ENCODE data around the gene FLCN.

FLCN gene

GRCh38 chr17:17182598-17183136 lies 54.3 kb downstream of the FLCN start:
- TF ChIP-seq CTCF (IDR thresholded peaks at IDR 0.05; ENCODE audit: low read depth, low read length), result no peak
- in situ Hi-C loops (cut with HindIII; ENCODE audit: low sequenced_read_pairs), result no loop called here
- no peak for DNase-seq (ENCODE audit: low read depth, low spot score)
- no peak overlapping the region for H3K4me3 ChIP-seq (ENCODE audit: low read depth, low read length)

- no peak for TF ChIP-seq CTCF (IDR thresholded peaks at IDR 0.05; ENCODE audit: low read depth, low read length)
- in situ Hi-C loops (cut with HindIII; ENCODE audit: low sequenced_read_pairs), result no loop called here
- H3K4me3 ChIP-seq (ENCODE audit: low read depth, low read length), result no peak overlapping the region
- no peak for DNase-seq (ENCODE audit: low read depth, low spot score)
Measured at GRCh38 chr17:17181666-17182597, 55.0 kb downstream of the FLCN start.

GRCh38 chr17:17180741-17181525 lies 56.0 kb downstream of the FLCN start:
- in situ Hi-C loops (cut with HindIII; ENCODE audit: low sequenced_read_pairs), result no loop called here
- no peak for TF ChIP-seq CTCF (IDR thresholded peaks at IDR 0.05; ENCODE audit: low read depth, low read length)
- H3K4me3 ChIP-seq (ENCODE audit: low read depth, low read length), result no peak overlapping the region
- no peak for DNase-seq (ENCODE audit: low read depth, low spot score)

GRCh38 chr17:17180141-17180603 lies 56.8 kb downstream of the FLCN start:
- TF ChIP-seq CTCF (IDR thresholded peaks at IDR 0.05; ENCODE audit: low read depth, low read length), result no peak
- no peak overlapping the region for H3K4me3 ChIP-seq (ENCODE audit: low read depth, low read length)
- in situ Hi-C loops (cut with HindIII; ENCODE audit: low sequenced_read_pairs), result no loop called here
- DNase-seq (ENCODE audit: low read depth, low spot score), result no peak

GRCh38 chr17:17179371-17179827 lies 57.6 kb downstream of the FLCN start:
- in situ Hi-C loops (cut with HindIII; ENCODE audit: low sequenced_read_pairs), result no loop called here

More at GRCh38 chr17:17179371-17179827, 57.6 kb downstream of the FLCN start:
- DNase-seq (ENCODE audit: low read depth, low spot score), result no peak
- TF ChIP-seq CTCF (IDR thresholded peaks at IDR 0.05; ENCODE audit: low read depth, low read length), result no peak
- H3K4me3 ChIP-seq (ENCODE audit: low read depth, low read length), result no peak overlapping the region

Measured in astrocyte of the spinal cord (primary cell).